A673 (cell line): ENCODE results near the gene ZDHHC7. TPM values are rescaled to one million over a fixed set of nuclear protein-coding genes. Genes with fewer than 3 reads are reported as not detected.

Experiments
- BruUV-seq: library from RNA; stranded (reverse); fragments of 400-500 nt; replicated peaks from 2 replicates; lab custom pipeline; 2021; lab: Mats Ljungman, UMichigan
- CTCF ChIA-PET: fragments of 300-600 bp; sonication (Branson Sonifier 250); formaldehyde crosslinking; loops from one replicate; lab custom pipeline; 2022; ENCODE audit warnings: antibody characterized with exemption; lab: Charles Lee
- POLR2A ChIA-PET: fragments of 300-600 bp; sonication (Branson Sonifier 250); formaldehyde crosslinking; loops from one replicate; lab custom pipeline; 2022; ENCODE audit warnings: antibody characterized with exemption; ENCODE audit not compliant: low non-redundant PET; lab: Charles Lee
- DNase-seq: peaks from one replicate; pipeline ENCODE4 v3.0.0-alpha.2; 2015; ENCODE audit warnings: low spot score
- H3K27ac ChIP-seq: fragments of 200-600 bp; sonication (generic); 2 replicates; pipeline ENCODE4 v1.5.1; 2016; ENCODE audit warnings: mixed run types, low read depth, mild to moderate bottlenecking, mixed read lengths, antibody characterized with exemption, low read length; ENCODE audit not compliant: poor library complexity, severe bottlenecking
- H3K27me3 ChIP-seq: fragments of 200-600 bp; sonication (generic); replicated peaks from 2 replicates; pipeline ENCODE4 v1.6.1; 2017; ENCODE audit warnings: mixed run types, low read depth, mild to moderate bottlenecking, mixed read lengths, antibody characterized with exemption, low read length; ENCODE audit not compliant: insufficient read depth, poor library complexity
- H3K36me3 ChIP-seq: fragments of 200-600 bp; sonication (generic); 2 replicates; pipeline ENCODE4 v1.6.1; 2016; ENCODE audit warnings: mixed run types, mild to moderate bottlenecking, mixed read lengths, antibody characterized with exemption, low read length; ENCODE audit not compliant: insufficient read depth, poor library complexity, severe bottlenecking
- H3K4me1 ChIP-seq: fragments of 200-600 bp; sonication (generic); 2 replicates; pipeline ENCODE4 v1.6.1; 2017; ENCODE audit warnings: mixed run types, mild to moderate bottlenecking, mixed read lengths, antibody characterized with exemption, low read length; ENCODE audit not compliant: insufficient read depth, poor library complexity, severe bottlenecking
- H3K4me3 ChIP-seq: fragments of 200-600 bp; sonication (generic); 2 replicates; pipeline ENCODE4 v1.5.1; 2016; ENCODE audit warnings: low read depth, mixed run types, mild to moderate bottlenecking, mixed read lengths, low read length; ENCODE audit not compliant: poor library complexity, severe bottlenecking
- H3K9me3 ChIP-seq: fragments of 200-600 bp; sonication (generic); 2 replicates; pipeline ENCODE4 v1.6.1; 2016; ENCODE audit warnings: mixed run types, low read depth, mild to moderate bottlenecking, mixed read lengths, antibody characterized with exemption, low read length; ENCODE audit not compliant: poor library complexity, severe bottlenecking
- CTCF ChIP-seq: fragments of 300-800, 200-600 bp; sonication (generic); conservative IDR thresholded peaks from 2 replicates; pipeline ENCODE4 v1.5.1; 2017; ENCODE audit warnings: low read depth, mild to moderate bottlenecking, antibody characterized with exemption, low read length, moderate library complexity, mixed read lengths
- EZH2 ChIP-seq: fragments of 200-600 bp; sonication (generic); IDR thresholded peaks from 2 replicates; pipeline ENCODE4 v1.6.1; 2017; ENCODE audit warnings: borderline replicate concordance, low read depth, mild to moderate bottlenecking, mixed read lengths, antibody characterized with exemption, low read length; ENCODE audit not compliant: poor library complexity, severe bottlenecking
- intact Hi-C: fragments of 100-400 bp; cut with micrococcal nuclease; formaldehyde crosslinking; loops from one replicate; pipeline ENCODE4 v1.10.0; 2022; ENCODE audit not compliant: unreplicated experiment
- total RNA-seq: library from RNA; stranded (reverse); gene quantifications from 2 replicates; pipeline ENCODE4 v1.2.3, GENCODE V29; 2021

The ZDHHC7 gene
- total RNA-seq, 1 experiment from 2014 or later = 43.5 TPM

- H3K27me3 ChIP-seq = no peaks in the 10 kb centered on the region
- no peaks in the 10 kb centered on the region for H3K9me3 ChIP-seq
- BruUV-seq = no TSS peak
- no peaks in the 10 kb centered on the region for H3K36me3 ChIP-seq
- H3K27ac ChIP-seq = no peak overlapping the region
- DNase-seq = no peak
- ChIA-PET CTCF (interaction anchor here (0.7 to 2.7 kb wide), 4 partner anchors 10 to 198 kb away, joined by 3 to 14 read pairs (median 4); no protein-coding TSS in a partner anchor), POLR2A (no interaction called here)
- TF ChIP-seq EZH2 (no peak), CTCF (no peak)
- no peaks in the 10 kb centered on the region for H3K4me1 ChIP-seq
- intact Hi-C loops = no loop called here
- H3K4me3 ChIP-seq = no peak overlapping the region
Observed at GRCh38 chr16:84953190-84953746, 58.1 kb downstream of the ZDHHC7 start.

GRCh38 chr16:84952335-84953189 lies 58.8 kb downstream of the ZDHHC7 start:
- DNase-seq = peak; percentile 83
- ChIA-PET CTCF (interaction anchor here (0.6 to 2.7 kb wide), 8 partner anchors 10 to 1215 kb away, joined by 3 to 14 read pairs (median 4); no protein-coding TSS in a partner anchor), POLR2A (no interaction called here)
- Histone ChIP-seq H3K4me1 (no peaks in the 10 kb centered on the region), H3K27ac (no peak overlapping the region), H3K27me3 (no peaks in the 10 kb centered on the region), H3K4me3 (no peak overlapping the region), H3K36me3 (no peaks in the 10 kb centered on the region), H3K9me3 (no peaks in the 10 kb centered on the region)
- BruUV-seq = no TSS peak
- TF ChIP-seq CTCF (peak; percentile 79), EZH2 (no peak)
- intact Hi-C loops = loop anchor here (1.0 kb wide), 3 partner anchors 27 to 329 kb away; no protein-coding TSS in a partner anchor

GRCh38 chr16:84950906-84951305 lies 60.4 kb downstream of the ZDHHC7 start:
- TF ChIP-seq CTCF = peak; percentile 57
- no peak for TF ChIP-seq EZH2
- intact Hi-C loops = no loop called here
- Histone ChIP-seq H3K4me3 (no peak overlapping the region), H3K27me3 (no peaks in the 10 kb centered on the region), H3K36me3 (no peaks in the 10 kb centered on the region), H3K9me3 (no peaks in the 10 kb centered on the region), H3K4me1 (no peaks in the 10 kb centered on the region), H3K27ac (no peak overlapping the region)
- DNase-seq = peak; percentile 71
- ChIA-PET POLR2A (no interaction called here), CTCF (no interaction called here)
- no TSS peak for BruUV-seq
